Measurements from ENCODE around the gene PELI2. TPM values are rescaled to one million over a fixed set of nuclear protein-coding genes. Genes with fewer than 3 reads are reported as not detected.

Gene PELI2
- total RNA-seq, 1 experiment from 2014 or later, result 2.0 TPM

- TF ChIP-seq, protein P1, sequence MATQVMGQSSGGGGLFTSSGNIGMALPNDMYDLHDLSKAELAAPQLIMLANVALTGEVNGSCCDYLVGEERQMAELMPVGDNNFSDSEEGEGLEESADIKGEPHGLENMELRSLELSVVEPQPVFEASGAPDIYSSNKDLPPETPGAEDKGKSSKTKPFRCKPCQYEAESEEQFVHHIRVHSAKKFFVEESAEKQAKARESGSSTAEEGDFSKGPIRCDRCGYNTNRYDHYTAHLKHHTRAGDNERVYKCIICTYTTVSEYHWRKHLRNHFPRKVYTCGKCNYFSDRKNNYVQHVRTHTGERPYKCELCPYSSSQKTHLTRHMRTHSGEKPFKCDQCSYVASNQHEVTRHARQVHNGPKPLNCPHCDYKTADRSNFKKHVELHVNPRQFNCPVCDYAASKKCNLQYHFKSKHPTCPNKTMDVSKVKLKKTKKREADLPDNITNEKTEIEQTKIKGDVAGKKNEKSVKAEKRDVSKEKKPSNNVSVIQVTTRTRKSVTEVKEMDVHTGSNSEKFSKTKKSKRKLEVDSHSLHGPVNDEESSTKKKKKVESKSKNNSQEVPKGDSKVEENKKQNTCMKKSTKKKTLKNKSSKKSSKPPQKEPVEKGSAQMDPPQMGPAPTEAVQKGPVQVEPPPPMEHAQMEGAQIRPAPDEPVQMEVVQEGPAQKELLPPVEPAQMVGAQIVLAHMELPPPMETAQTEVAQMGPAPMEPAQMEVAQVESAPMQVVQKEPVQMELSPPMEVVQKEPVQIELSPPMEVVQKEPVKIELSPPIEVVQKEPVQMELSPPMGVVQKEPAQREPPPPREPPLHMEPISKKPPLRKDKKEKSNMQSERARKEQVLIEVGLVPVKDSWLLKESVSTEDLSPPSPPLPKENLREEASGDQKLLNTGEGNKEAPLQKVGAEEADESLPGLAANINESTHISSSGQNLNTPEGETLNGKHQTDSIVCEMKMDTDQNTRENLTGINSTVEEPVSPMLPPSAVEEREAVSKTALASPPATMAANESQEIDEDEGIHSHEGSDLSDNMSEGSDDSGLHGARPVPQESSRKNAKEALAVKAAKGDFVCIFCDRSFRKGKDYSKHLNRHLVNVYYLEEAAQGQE (IDR thresholded peaks at IDR 0.05; ENCODE audit: low read depth), result no peak
- TF ChIP-seq CTCF (IDR thresholded peaks at IDR 0.05 in 2 of 3, conservative IDR thresholded peaks at IDR 0.05 in 1 of 3; ENCODE audit: borderline replicate concordance in 1 of 3, insufficient read depth in 1 of 3, low read depth in 2 of 3, low read length in 2 of 3) (no peak), POLR2A (IDR thresholded peaks at IDR 0.05; ENCODE audit: borderline replicate concordance, extremely low read depth, insufficient read depth, insufficient read length) (no peak), SP1 (IDR thresholded peaks at IDR 0.05; ENCODE audit: low read depth) (no peak), ZNF274 (IDR thresholded peaks at IDR 0.05; ENCODE audit: low read depth, low read length) (no peak), ELF1 (IDR thresholded peaks at IDR 0.05; ENCODE audit: borderline replicate concordance, low read depth) (no peak)
These were observed 203.7 kb downstream of the PELI2 start (continued) for GRCh38 chr14:56321861-56322260.

GRCh38 chr14:56322531-56322930 is 204.3 kb downstream of the PELI2 start:
- Histone ChIP-seq H3K9me3 (ENCODE audit: control insufficient read depth in 1 of 2, insufficient read depth in 1 of 2, low read depth in 1 of 2, low read length in 2 of 2) (no peaks in the 10 kb centered on the region; a peak in 1 of 4 replicates), H3K9me2 (ENCODE audit: insufficient read depth) (no peaks in the 10 kb centered on the region), H4K20me1 (ENCODE audit: insufficient read depth) (no peaks in the 10 kb centered on the region), H3K27ac (ENCODE audit: low read depth, low read length) (no peak overlapping the region), H3K79me2 (ENCODE audit: insufficient read depth, low read length) (no peaks in the 10 kb centered on the region), H3K27me3 (ENCODE audit: insufficient read depth, low read length) (peaks cover 40% of the 10 kb centered on the region), H3K9ac (ENCODE audit: low read length) (no peak overlapping the region), H2AFZ (ENCODE audit: low read depth, low read length, poor library complexity, severe bottlenecking) (no peak overlapping the region), H3K4me2 (ENCODE audit: low read length) (no peak overlapping the region), H3K4me1 (ENCODE audit: control insufficient read depth in 1 of 2, insufficient read depth in 2 of 2, low read length in 2 of 2) (no peaks in the 10 kb centered on the region), H3K36me3 (ENCODE audit: control insufficient read depth in 1 of 2, insufficient read depth in 2 of 2, low read length in 2 of 2) (no peaks in the 10 kb centered on the region), H3K4me3 (replicated peaks in 1 of 2; ENCODE audit: low read depth in 1 of 2, low read length in 2 of 2) (no peak overlapping the region)
- DNase-seq (ENCODE audit: low read depth, low spot score), result no peak
- TF ChIP-seq, protein P1 (IDR thresholded peaks at IDR 0.05; ENCODE audit: low read depth), result no peak
- TF ChIP-seq RAD21 (IDR thresholded peaks at IDR 0.05; ENCODE audit: low read depth), result no peak
- no TSS peak for BruUV-seq (replicated peaks)
- CTCF ChIA-PET, result no interaction called here
- ATAC-seq, result no peak
- POLR2A ChIA-PET, result no interaction called here
- RAD21 ChIA-PET (ENCODE audit: low non-redundant PET in 1 of 2, low total read pairs in 2 of 2, uncharacterized antibody in 2 of 2, unreplicated experiment in 2 of 2), result no interaction called here
- intact Hi-C loops (cut with micrococcal nuclease), result no loop called here
